ENCODE measurements around the gene TUBG2.

DNA sequence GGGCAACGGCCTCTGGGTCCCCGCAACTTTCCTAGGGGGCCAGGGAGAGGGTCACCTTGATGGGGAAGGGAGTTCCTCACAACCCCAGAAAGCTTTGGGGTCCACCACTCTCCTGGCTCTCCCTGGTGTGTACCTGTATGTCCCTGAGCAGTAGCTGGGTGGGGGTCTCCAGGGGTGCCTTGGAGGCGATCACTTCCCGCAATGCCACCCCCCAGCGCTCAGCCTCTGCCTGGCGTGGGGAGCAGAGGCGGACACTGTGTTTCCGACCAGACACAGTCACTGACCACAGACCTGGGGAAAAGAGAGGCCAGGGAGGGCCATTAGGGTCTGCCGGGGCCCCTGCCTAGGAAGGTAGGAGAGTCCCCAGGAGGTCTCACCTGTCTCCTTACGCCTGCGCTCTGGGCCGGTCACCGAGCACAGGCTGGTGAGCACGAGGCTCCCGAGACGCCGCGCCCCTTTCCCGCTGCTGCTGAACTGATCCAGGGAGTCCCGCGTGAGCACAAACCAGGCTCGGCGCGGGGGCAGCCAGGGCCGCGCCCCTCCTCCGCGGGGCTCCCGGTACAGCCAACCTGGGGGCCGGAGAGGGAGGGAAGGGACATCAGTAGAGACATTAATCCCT, 14.3 kb downstream of the TUBG2 start:
- TF ChIP-seq, protein P1, sequence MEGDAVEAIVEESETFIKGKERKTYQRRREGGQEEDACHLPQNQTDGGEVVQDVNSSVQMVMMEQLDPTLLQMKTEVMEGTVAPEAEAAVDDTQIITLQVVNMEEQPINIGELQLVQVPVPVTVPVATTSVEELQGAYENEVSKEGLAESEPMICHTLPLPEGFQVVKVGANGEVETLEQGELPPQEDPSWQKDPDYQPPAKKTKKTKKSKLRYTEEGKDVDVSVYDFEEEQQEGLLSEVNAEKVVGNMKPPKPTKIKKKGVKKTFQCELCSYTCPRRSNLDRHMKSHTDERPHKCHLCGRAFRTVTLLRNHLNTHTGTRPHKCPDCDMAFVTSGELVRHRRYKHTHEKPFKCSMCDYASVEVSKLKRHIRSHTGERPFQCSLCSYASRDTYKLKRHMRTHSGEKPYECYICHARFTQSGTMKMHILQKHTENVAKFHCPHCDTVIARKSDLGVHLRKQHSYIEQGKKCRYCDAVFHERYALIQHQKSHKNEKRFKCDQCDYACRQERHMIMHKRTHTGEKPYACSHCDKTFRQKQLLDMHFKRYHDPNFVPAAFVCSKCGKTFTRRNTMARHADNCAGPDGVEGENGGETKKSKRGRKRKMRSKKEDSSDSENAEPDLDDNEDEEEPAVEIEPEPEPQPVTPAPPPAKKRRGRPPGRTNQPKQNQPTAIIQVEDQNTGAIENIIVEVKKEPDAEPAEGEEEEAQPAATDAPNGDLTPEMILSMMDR (IDR thresholded peaks at IDR 0.05) = no peak
- no peak for TF ChIP-seq POLR2A (IDR thresholded peaks at IDR 0.05)

All from adrenal gland (tissue), 5 donors.